Cardiac muscle cell (in vitro differentiated cells and primary cell): ENCODE results near the gene HOXD3. TPM values are rescaled to one million over a fixed set of nuclear protein-coding genes. Genes with fewer than 3 reads are reported as not detected.

Source experiments
- DNase-seq, 2 donors: peaks; one replicate each; pipeline versions ENCODE4 v3.0.0 to v3.0.0-alpha.2; 2010 to 2017; ENCODE audit warnings: low read depth in 1 of 2, low spot score in 1 of 2
- H3K27ac ChIP-seq: fragments of 200-600 bp; sonication (generic); 2 replicates; pipeline ENCODE4 v1.5.1; 2016
- H3K27me3 ChIP-seq: fragments of 200-600 bp; sonication (generic); 2 replicates; pipeline ENCODE4 v1.6.0; 2016; ENCODE audit warnings: control low read depth
- H3K36me3 ChIP-seq: fragments of 200-600 bp; sonication (generic); 2 replicates; pipeline ENCODE4 v1.5.1; 2016; ENCODE audit warnings: control low read depth
- H3K4me1 ChIP-seq: fragments of 200-600 bp; sonication (generic); 2 replicates; pipeline ENCODE4 v1.8.1; 2017; ENCODE audit warnings: low read depth, mild to moderate bottlenecking, mixed run types
- H3K4me3 ChIP-seq: fragments of 200-600 bp; sonication (generic); 2 replicates; pipeline ENCODE4 v1.5.1; 2016; ENCODE audit warnings: mild to moderate bottlenecking
- H3K9me3 ChIP-seq: fragments of 200-600 bp; sonication (generic); 2 replicates; pipeline ENCODE4 v1.5.1; 2017; ENCODE audit warnings: low read depth, mild to moderate bottlenecking, control low read depth
- polyA plus RNA-seq: library from polyadenylated mRNA; unstranded; fragments of >200 nt; fragmentation: Nextera tagmentation; extraction: Ambion mirVana; gene quantifications from 2 replicates; pipeline ENCODE4 v1.2.1, GENCODE V29; 2016
- total RNA-seq: library from RNA; depleted of rRNA; stranded (reverse); fragments of >200 nt; gene quantifications from 2 replicates; pipeline ENCODE4 v1.2.3, GENCODE V29; 2016
- TF ChIP-seq, protein P1 (sequence below): IDR thresholded peaks from 2 replicates; pipeline ENCODE4 v1.5.1; 2012; ENCODE audit warnings: low read depth, mild to moderate bottlenecking, low read length

The HOXD3 gene
- total and polyA plus RNA-seq, 2 experiments from 2014 or later: 0.12 TPM; not detected in 1

DNA sequence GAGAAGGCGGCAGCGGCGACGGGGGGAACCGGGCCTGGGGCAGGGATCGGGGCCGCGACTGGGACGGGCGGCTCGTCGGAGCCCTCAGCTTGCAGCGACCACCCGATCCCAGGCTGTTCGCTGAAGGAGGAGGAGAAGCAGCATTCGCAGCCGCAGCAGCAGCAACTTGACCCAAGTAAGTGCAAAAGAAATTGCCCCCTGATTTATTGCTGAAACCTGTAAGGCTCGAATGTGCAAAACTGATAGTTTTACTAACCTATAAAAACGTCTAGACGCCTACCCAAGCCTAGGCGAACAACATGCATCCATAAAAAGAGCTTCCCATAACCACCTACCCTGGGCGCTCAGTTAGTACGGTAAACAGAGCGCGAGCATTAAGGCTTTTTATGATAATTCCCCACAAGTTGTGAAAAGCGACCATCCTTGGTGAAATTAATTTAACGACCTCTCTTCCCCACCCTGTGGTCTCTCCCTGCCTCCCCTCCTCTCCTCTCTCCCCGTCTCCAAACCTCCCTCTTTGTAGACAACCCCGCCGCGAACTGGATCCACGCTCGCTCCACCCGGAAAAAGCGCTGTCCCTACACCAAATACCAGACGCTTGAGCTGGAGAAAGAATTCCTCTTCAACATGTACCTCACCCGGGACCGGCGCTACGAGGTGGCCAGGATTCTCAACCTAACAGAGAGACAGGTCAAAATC is 33.5 kb upstream of the HOXD3 start:
- peak overlapping the region; percentile 30 for H3K4me3 ChIP-seq

DNA sequence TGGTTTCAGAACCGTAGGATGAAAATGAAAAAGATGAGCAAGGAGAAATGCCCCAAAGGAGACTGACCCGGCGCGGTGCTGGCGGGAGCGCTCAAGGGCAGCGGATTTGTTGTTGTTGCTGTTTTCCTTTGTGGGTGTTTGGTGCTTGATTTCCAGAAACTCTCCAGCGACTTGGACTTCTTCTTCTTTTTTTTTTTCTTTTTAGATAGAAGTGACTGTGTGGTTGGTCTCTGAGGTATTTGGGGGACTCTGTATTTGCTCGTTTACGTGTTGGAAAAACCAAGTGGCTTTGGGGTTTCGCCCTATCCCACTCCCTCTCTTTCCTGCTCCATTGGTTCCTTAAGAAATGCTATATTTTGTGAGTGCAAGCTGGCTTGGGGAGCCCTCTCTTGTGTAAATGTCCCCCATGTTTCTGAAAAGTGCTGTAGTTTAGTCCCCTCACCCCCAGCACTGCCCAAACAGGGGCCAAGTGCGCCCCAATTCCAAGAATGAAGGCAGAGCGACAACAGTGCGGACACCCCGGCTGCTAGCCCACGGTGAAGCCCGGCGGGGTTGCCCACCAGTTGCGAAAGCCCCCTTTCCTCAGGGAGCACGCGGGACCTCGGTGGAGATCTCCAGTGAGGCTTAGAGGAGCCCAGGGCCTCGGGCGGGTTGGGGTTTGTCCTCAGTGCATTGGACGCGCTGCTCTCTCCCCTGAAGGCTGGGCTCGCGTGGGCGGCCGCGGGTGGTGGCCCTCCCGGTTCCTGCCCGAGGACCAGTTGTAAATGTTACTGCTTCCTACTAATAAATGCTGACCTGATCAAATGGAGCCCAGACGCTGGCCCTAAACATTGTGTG is 32.8 kb upstream of the HOXD3 start:
- TF ChIP-seq, protein P1, sequence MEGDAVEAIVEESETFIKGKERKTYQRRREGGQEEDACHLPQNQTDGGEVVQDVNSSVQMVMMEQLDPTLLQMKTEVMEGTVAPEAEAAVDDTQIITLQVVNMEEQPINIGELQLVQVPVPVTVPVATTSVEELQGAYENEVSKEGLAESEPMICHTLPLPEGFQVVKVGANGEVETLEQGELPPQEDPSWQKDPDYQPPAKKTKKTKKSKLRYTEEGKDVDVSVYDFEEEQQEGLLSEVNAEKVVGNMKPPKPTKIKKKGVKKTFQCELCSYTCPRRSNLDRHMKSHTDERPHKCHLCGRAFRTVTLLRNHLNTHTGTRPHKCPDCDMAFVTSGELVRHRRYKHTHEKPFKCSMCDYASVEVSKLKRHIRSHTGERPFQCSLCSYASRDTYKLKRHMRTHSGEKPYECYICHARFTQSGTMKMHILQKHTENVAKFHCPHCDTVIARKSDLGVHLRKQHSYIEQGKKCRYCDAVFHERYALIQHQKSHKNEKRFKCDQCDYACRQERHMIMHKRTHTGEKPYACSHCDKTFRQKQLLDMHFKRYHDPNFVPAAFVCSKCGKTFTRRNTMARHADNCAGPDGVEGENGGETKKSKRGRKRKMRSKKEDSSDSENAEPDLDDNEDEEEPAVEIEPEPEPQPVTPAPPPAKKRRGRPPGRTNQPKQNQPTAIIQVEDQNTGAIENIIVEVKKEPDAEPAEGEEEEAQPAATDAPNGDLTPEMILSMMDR: no peak
- Histone ChIP-seq H3K27me3 (peaks cover 100% of the 10 kb centered on the region), H3K27ac (no peak overlapping the region), H3K4me1 (no peaks in the 10 kb centered on the region), H3K9me3 (no peaks in the 10 kb centered on the region), H3K36me3 (no peaks in the 10 kb centered on the region), H3K4me3 (no peak overlapping the region)
- no peak for DNase-seq

More for the DNA sequence above, 33.5 kb upstream of the HOXD3 start:
- Histone ChIP-seq H3K9me3 (no peaks in the 10 kb centered on the region), H3K4me1 (no peaks in the 10 kb centered on the region), H3K27ac (no peak overlapping the region), H3K27me3 (peaks cover 100% of the 10 kb centered on the region), H3K36me3 (no peaks in the 10 kb centered on the region)
- no peak for DNase-seq
- TF ChIP-seq, protein P1: no peak

DNA sequence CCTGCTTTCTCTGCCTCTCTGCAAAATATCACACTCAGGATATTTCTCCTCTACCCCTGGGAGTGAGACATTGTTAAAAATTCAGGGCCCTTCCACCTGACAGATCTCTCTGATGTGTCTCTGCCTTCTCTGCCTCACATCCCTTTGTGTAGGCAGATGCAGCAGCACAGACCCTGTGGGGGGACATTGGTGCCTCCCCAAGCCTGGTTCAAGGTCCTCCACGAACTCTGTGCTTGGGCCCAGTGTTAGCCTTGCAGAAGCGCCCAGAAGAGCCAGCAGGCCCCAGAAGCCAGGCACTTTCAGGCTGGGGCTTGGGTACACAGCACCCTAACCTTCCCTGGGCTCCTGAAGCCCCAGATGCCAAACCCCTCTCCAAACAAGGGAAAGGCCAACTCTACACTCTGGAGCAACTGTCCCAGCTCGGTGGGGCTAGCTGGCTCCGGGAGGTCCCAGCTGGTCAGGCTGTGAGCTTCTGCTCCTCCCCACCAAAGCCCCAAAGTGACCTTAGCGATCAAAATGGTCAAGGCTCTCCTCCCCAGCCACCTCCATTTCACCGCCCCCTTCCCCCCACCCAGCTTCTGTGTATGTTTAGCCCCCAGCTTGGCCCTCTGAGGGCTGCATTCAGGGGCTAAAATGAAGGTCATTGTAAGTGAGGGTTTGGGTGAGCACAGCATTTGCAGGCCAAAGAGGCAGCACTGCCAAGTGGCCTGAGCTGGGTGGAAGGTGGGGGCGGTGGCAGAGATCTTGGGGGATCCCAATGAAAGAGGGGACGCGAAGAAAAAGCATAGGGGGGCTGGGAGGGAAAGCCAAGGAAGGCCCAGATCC is 31.9 kb upstream of the HOXD3 start:
- Histone ChIP-seq H3K36me3 (no peaks in the 10 kb centered on the region), H3K27me3 (peaks cover 100% of the 10 kb centered on the region), H3K27ac (no peak overlapping the region), H3K4me1 (no peaks in the 10 kb centered on the region), H3K4me3 (no peak overlapping the region), H3K9me3 (no peaks in the 10 kb centered on the region)
- DNase-seq: no peak
- TF ChIP-seq, protein P1: no peak

DNA sequence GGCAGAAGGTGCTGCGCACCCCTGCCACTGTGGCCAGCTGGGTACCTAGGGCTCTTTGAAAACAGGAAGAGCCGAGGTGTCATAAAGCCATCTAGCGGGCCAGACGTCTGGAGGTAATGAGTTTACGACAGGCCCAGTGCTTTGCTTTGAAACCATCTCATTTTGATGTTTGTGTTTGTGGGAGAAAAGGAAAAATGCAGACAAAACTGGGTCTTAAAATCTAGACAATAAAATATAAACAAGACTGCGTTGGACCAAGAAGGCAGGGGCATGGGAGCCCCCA is 31.4 kb upstream of the HOXD3 start:
- TF ChIP-seq, protein P1: no peak
- Histone ChIP-seq H3K4me1 (no peaks in the 10 kb centered on the region), H3K9me3 (no peaks in the 10 kb centered on the region), H3K4me3 (no peak overlapping the region), H3K36me3 (no peaks in the 10 kb centered on the region), H3K27me3 (peaks cover 100% of the 10 kb centered on the region), H3K27ac (no peak overlapping the region)
- DNase-seq: no peak

DNA sequence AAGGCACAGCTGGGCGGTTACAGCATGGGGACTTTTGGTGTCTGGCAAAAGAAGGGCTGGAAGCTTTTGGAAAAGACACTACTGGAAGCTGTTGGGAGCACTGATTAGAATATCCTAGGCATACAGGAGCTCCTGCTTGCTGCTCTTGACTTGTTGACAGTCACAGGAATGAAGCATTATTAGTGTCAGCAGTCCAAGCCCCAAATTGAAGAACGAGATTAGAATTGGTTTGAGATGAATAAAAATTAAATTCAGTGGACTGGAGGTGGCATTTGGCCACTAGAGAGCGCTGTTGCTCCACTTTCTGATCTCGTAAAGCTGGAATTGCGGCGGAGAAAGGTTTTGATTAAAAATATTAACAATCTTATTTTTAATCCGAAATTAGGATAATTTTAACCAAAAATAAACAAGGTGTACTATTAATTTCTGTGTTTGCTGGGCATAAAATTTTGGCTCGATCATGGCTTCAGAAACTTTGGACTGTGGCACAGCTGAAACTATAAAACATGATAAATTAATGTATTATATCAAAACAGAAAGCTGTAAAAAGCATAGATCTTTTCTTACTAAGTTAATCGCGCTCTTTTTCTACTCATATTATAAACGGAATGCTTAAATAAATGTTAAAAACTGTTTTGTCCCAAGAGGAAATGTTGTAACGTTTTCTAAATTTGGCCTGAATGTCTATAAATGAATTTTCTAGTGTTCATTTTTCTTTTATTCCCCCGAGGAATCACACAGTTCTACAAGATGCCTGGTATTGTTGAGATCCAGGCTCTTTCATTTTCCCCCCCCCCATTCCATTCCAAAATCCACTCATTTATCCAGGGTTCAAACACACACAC is 30.0 kb upstream of the HOXD3 start:
- TF ChIP-seq, protein P1: peak; percentile 70
- Histone ChIP-seq H3K4me1 (no peaks in the 10 kb centered on the region), H3K4me3 (no peak overlapping the region), H3K36me3 (no peaks in the 10 kb centered on the region), H3K27me3 (peaks cover 100% of the 10 kb centered on the region), H3K27ac (no peak overlapping the region), H3K9me3 (no peaks in the 10 kb centered on the region)
- peak; percentile 72 to 82 for DNase-seq
